ENCODE results near the gene PMM1. TPM values are rescaled to one million over a fixed set of nuclear protein-coding genes. Genes with fewer than 3 reads are reported as not detected.
"Not testable (repeated sequence)": the region's sequence is repeated elsewhere in the genome, so short reads cannot be mapped to it uniquely, and the experiment has no call there.

Gene PMM1
- 33.5 and 35.5 TPM in 2 replicates for total RNA-seq (ENCODE audit: low replicate concordance)
- long read RNA-seq, transcript PMM1-201 (8 exons, 1,298 nt): major isoform, 63 of 87 reads
- long read RNA-seq, transcript PMM1-208 (7 exons, 1,405 nt): minor isoform, 7 of 87 reads
- long read RNA-seq, partial matches to known transcripts: 4 of 87 reads
- long read RNA-seq, other reads (novel, unspliced or antisense): 12 of 87 reads

- no peaks in the 10 kb centered on the region for H3K27me3 Mint-ChIP-seq
- no peaks in the 10 kb centered on the region for H3K36me3 Mint-ChIP-seq
- DNase-seq (ENCODE audit: extremely low spot score, unreplicated experiment): peak; percentile 100
- TF ChIP-seq CTCF (conservative IDR thresholded peaks at IDR 0.05): no peak
- peak within 1 kb of the TSS; percentile 94 for H3K4me3 Mint-ChIP-seq
- peak within 1 kb of the TSS; percentile 86 for H3K27ac Mint-ChIP-seq
- H3K9me3 Mint-ChIP-seq: no peaks in the 10 kb centered on the region
- H3K4me1 Mint-ChIP-seq (ENCODE audit: unreplicated experiment): peaks cover 6% of the 10 kb centered on the region
These were observed at the start of gene PMM1 for GRCh38 chr22:41589391-41590241. TSS of gene PMM1 (minus strand) at chr22:41589840. CDS start at chr22:41589805, 35 bp downstream.

GRCh38 chr22:41638748-41639147 is 49.1 kb upstream of the PMM1 start:
- Mint-ChIP-seq H3K4me3 (no peak overlapping the region), H3K27me3 (no peaks in the 10 kb centered on the region), H3K36me3 (peaks cover 42% of the 10 kb centered on the region)

GRCh38 chr22:41638124-41638523 is 48.5 kb upstream of the PMM1 start:
- no peaks in the 10 kb centered on the region for H3K9me3 Mint-ChIP-seq
- no peaks in the 10 kb centered on the region for H3K4me1 Mint-ChIP-seq (ENCODE audit: unreplicated experiment)
- DNase-seq (ENCODE audit: extremely low spot score, unreplicated experiment): no peak
- H3K36me3 Mint-ChIP-seq: peaks cover 42% of the 10 kb centered on the region
- no peak overlapping the region for H3K27ac Mint-ChIP-seq
- H3K4me3 Mint-ChIP-seq: no peak overlapping the region
- no peaks in the 10 kb centered on the region for H3K27me3 Mint-ChIP-seq
- no peak for TF ChIP-seq CTCF (conservative IDR thresholded peaks at IDR 0.05)

More at GRCh38 chr22:41638748-41639147, 49.1 kb upstream of the PMM1 start:
- DNase-seq (ENCODE audit: extremely low spot score, unreplicated experiment): no peak
- no peak for TF ChIP-seq CTCF (conservative IDR thresholded peaks at IDR 0.05)
- Mint-ChIP-seq H3K4me1 (ENCODE audit: unreplicated experiment) (no peaks in the 10 kb centered on the region), H3K9me3 (no peaks in the 10 kb centered on the region), H3K27ac (no peak overlapping the region)

GRCh38 chr22:41637623-41638022 is 48.0 kb upstream of the PMM1 start:
- not testable (repeated sequence) for H3K4me3 Mint-ChIP-seq; H3K27me3 Mint-ChIP-seq; DNase-seq (ENCODE audit: extremely low spot score, unreplicated experiment); H3K4me1 Mint-ChIP-seq (ENCODE audit: unreplicated experiment); H3K9me3 Mint-ChIP-seq; H3K27ac Mint-ChIP-seq
- peaks cover 38% of the 10 kb centered on the region for H3K36me3 Mint-ChIP-seq

GRCh38 chr22:41636467-41636866 is 46.8 kb upstream of the PMM1 start:
- DNase-seq (ENCODE audit: extremely low spot score, unreplicated experiment): no peak
- Mint-ChIP-seq H3K9me3 (no peaks in the 10 kb centered on the region), H3K27ac (no peak overlapping the region), H3K27me3 (no peaks in the 10 kb centered on the region), H3K36me3 (peaks cover 27% of the 10 kb centered on the region), H3K4me3 (no peak overlapping the region), H3K4me1 (ENCODE audit: unreplicated experiment) (no peaks in the 10 kb centered on the region)
- no peak for TF ChIP-seq CTCF (conservative IDR thresholded peaks at IDR 0.05)

GRCh38 chr22:41634610-41635009 is 45.0 kb upstream of the PMM1 start:
- H3K36me3 Mint-ChIP-seq: peaks cover 20% of the 10 kb centered on the region
- not testable (repeated sequence) for H3K27ac Mint-ChIP-seq; DNase-seq (ENCODE audit: extremely low spot score, unreplicated experiment); H3K4me3 Mint-ChIP-seq; H3K4me1 Mint-ChIP-seq (ENCODE audit: unreplicated experiment); H3K9me3 Mint-ChIP-seq; H3K27me3 Mint-ChIP-seq

- H3K27me3 Mint-ChIP-seq; H3K27ac Mint-ChIP-seq; H3K9me3 Mint-ChIP-seq; DNase-seq (ENCODE audit: extremely low spot score, unreplicated experiment); H3K4me1 Mint-ChIP-seq (ENCODE audit: unreplicated experiment); H3K4me3 Mint-ChIP-seq: not testable (repeated sequence)
- peaks cover 37% of the 10 kb centered on the region for H3K36me3 Mint-ChIP-seq
These were observed 42.0 kb upstream of the PMM1 start for GRCh38 chr22:41631615-41632014.

- not testable (repeated sequence) for H3K27ac Mint-ChIP-seq; DNase-seq (ENCODE audit: extremely low spot score, unreplicated experiment); H3K27me3 Mint-ChIP-seq; H3K4me1 Mint-ChIP-seq (ENCODE audit: unreplicated experiment); H3K4me3 Mint-ChIP-seq; H3K9me3 Mint-ChIP-seq
- H3K36me3 Mint-ChIP-seq: peaks cover 33% of the 10 kb centered on the region
These were observed 41.5 kb upstream of the PMM1 start for GRCh38 chr22:41631115-41631514.
